Neural cell (in vitro differentiated cells): ENCODE data around the gene ZFY. TPM values are rescaled to one million over a fixed set of nuclear protein-coding genes. Genes with fewer than 3 reads are reported as not detected.

Experiments used
- H2AFZ ChIP-seq: fragments of 200-600, 300-800 bp; sonication (generic), shearing (Covaris generic); 2 replicates; pipeline ENCODE4 v1.6.0; 2014; ENCODE audit warnings: low read depth, mild to moderate bottlenecking, antibody characterized with exemption, low read length, moderate library complexity
- H3F3A ChIP-seq: fragments of 200-600 bp; shearing (Covaris generic); 2 replicates; pipeline ENCODE4 v1.6.1; 2016; ENCODE audit warnings: mild to moderate bottlenecking, moderate library complexity, mixed read lengths, antibody characterized with exemption, low read length; ENCODE audit not compliant: insufficient read depth, poor library complexity, severe bottlenecking
- H3K27ac ChIP-seq: fragments of 200-600, 300-800 bp; sonication (generic), shearing (Covaris generic); 2 replicates; pipeline ENCODE4 v1.5.1; 2014; ENCODE audit warnings: mild to moderate bottlenecking, low read length, moderate library complexity
- H3K27me3 ChIP-seq: fragments of 300-800, 200-600 bp; sonication (generic), shearing (Covaris generic); 2 replicates; pipeline ENCODE4 v1.6.0; 2014; ENCODE audit warnings: mild to moderate bottlenecking, low read depth, low read length, moderate library complexity; ENCODE audit not compliant: insufficient read depth
- H3K36me3 ChIP-seq: fragments of 300-800, 200-600 bp; sonication (generic), shearing (Covaris generic); 2 replicates; pipeline ENCODE4 v1.5.1; 2014; ENCODE audit warnings: mild to moderate bottlenecking, antibody characterized with exemption, low read length, moderate library complexity; ENCODE audit not compliant: insufficient read depth
- H3K4me2 ChIP-seq: fragments of 300-800, 200-600 bp; sonication (generic), shearing (Covaris generic); 2 replicates; pipeline ENCODE4 v1.6.0; 2014; ENCODE audit warnings: mild to moderate bottlenecking, low read length
- H3K4me3 ChIP-seq: fragments of 300-800, 200-600 bp; sonication (generic), shearing (Covaris generic); 2 replicates; pipeline ENCODE4 v1.5.1; 2014; ENCODE audit warnings: mild to moderate bottlenecking, low read length, moderate library complexity
- H3K79me2 ChIP-seq: fragments of 200-600 bp; shearing (Covaris generic); replicated peaks from 2 replicates; pipeline ENCODE4 v1.6.0; 2014; ENCODE audit warnings: mild to moderate bottlenecking, low read length, moderate library complexity; ENCODE audit not compliant: insufficient read depth
- H3K9ac ChIP-seq: fragments of 300-800, 200-600 bp; sonication (generic), shearing (Covaris generic); 2 replicates; pipeline ENCODE4 v1.6.1; 2016; ENCODE audit warnings: mild to moderate bottlenecking, low read length, mixed read lengths
- H3K9me2 ChIP-seq: fragments of 200-600 bp; shearing (Covaris generic); 2 replicates; pipeline ENCODE4 v1.6.1; 2016; ENCODE audit warnings: mild to moderate bottlenecking, low read length, mixed read lengths; ENCODE audit not compliant: insufficient read depth
- H3K9me3 ChIP-seq: fragments of 200-600, 300-800 bp; sonication (generic), shearing (Covaris generic); 2 replicates; pipeline ENCODE4 v1.6.1; 2016; ENCODE audit warnings: mild to moderate bottlenecking, mixed run types, low read length, moderate library complexity, mixed read lengths
- H4K20me1 ChIP-seq: fragments of 200-600 bp; shearing (Covaris generic); 2 replicates; pipeline ENCODE4 v1.6.1; 2016; ENCODE audit warnings: mild to moderate bottlenecking, mixed run types; ENCODE audit not compliant: insufficient read depth
- EP300 ChIP-seq: fragments of 450-650 bp; conservative IDR thresholded peaks from 2 replicates; pipeline ENCODE4 v1.6.1; 2014; ENCODE audit warnings: antibody characterized with exemption, mild to moderate bottlenecking, moderate library complexity; ENCODE audit not compliant: poor library complexity, severe bottlenecking
- EZH2 ChIP-seq: fragments of 200-600, 300-800 bp; shearing (Covaris generic), sonication (generic); IDR thresholded peaks from 2 replicates; pipeline ENCODE4 v1.6.1; 2014; ENCODE audit warnings: antibody characterized with exemption, low read length, borderline replicate concordance, mild to moderate bottlenecking; ENCODE audit not compliant: insufficient read depth, poor library complexity, severe bottlenecking
- MXI1 ChIP-seq: fragments of 450-650 bp; conservative IDR thresholded peaks from 2 replicates; pipeline ENCODE4 v1.6.1; 2014; ENCODE audit warnings: antibody characterized with exemption, mild to moderate bottlenecking; ENCODE audit not compliant: poor library complexity, severe bottlenecking
- POLR2AphosphoS5 ChIP-seq: IDR thresholded peaks from 2 replicates; pipeline ENCODE4 v1.6.1; 2012
- RAD21 ChIP-seq: fragments of 450-650 bp; conservative IDR thresholded peaks from 2 replicates; pipeline ENCODE4 v1.6.1; 2014; ENCODE audit warnings: antibody characterized with exemption, mild to moderate bottlenecking, moderate library complexity
- SMC3 ChIP-seq: fragments of 450-650 bp; conservative IDR thresholded peaks from 2 replicates; pipeline ENCODE4 v1.6.1; 2014; ENCODE audit warnings: antibody characterized with exemption, mild to moderate bottlenecking, moderate library complexity; ENCODE audit not compliant: poor library complexity
- TAF1 ChIP-seq: IDR thresholded peaks from 2 replicates; pipeline ENCODE4 v1.6.1; 2012; ENCODE audit warnings: low read depth
- polyA plus RNA-seq: library from polyadenylated mRNA; depleted of rRNA; stranded (reverse); fragments of >200 nt; gene quantifications from 2 replicates; pipeline ENCODE4 v1.2.3, GENCODE V29; 2014
- TF ChIP-seq, protein P1 (sequence below): IDR thresholded peaks from 2 replicates; pipeline ENCODE4 v1.6.1; 2012; ENCODE audit warnings: borderline replicate concordance
- TF ChIP-seq, protein P2 (sequence below): fragments of 450-650 bp; IDR thresholded peaks from 2 replicates; pipeline ENCODE4 v1.5.1; 2014; ENCODE audit warnings: antibody characterized with exemption, mild to moderate bottlenecking, moderate library complexity; ENCODE audit not compliant: poor library complexity, severe bottlenecking

Gene ZFY
- polyA plus RNA-seq, 1 donor from 2014 or later: 15.5 TPM

DNA sequence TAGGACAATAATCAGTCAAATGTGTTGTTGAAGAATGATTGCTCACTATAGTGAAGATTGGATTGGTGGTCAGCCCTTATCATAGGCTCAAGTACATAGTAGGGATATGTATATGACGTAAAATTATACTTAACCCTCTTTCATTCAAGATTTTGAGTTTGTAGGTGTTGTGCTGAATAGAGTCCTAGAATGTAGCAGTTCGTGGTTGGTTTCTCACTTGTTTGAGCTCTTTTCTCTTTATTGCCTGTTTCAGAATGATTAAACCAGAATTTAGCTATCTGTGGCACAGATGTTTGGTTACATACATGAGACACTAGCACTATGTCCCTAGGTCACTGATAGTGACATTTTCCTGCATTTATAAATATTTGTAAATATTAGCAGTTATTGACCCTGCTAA lies 15.5 kb downstream of the ZFY start:
- H3F3A ChIP-seq: no peaks in the 10 kb centered on the region
- no peaks in the 10 kb centered on the region for H3K36me3 ChIP-seq
- no peaks in the 10 kb centered on the region for H3K9me2 ChIP-seq
- TF ChIP-seq EP300: no peak
- no peak for TF ChIP-seq EZH2
- no peak for TF ChIP-seq SMC3
- H3K4me2 ChIP-seq: no peak overlapping the region
- no peaks in the 10 kb centered on the region for H4K20me1 ChIP-seq
- H3K9ac ChIP-seq: no peak overlapping the region
- no peak overlapping the region for H2AFZ ChIP-seq
- no peaks in the 10 kb centered on the region for H3K9me3 ChIP-seq
- H3K27ac ChIP-seq: no peak overlapping the region
- H3K4me3 ChIP-seq: no peak overlapping the region
- H3K27me3 ChIP-seq: no peaks in the 10 kb centered on the region
- peaks cover 30% of the 10 kb centered on the region for H3K79me2 ChIP-seq

DNA sequence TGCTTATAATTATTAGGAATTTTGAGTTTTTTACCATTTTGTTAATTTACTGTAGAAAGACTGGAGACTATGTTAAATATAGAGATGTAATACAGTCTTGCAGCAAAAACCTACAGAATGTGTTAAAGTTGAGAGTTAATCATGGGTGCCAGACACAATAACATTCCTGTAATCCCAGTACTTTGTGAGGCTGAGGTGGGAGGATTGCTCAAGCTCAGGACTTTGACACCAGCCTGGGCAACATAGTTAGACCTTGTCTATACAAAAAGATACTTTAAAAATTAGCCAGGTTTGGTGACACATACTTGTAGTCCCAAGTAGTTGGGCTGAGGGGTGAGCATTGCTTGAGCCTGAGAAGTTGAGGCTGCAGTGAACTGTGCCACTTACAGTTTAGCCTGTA lies 17.7 kb downstream of the ZFY start:
- TF ChIP-seq, protein P1, sequence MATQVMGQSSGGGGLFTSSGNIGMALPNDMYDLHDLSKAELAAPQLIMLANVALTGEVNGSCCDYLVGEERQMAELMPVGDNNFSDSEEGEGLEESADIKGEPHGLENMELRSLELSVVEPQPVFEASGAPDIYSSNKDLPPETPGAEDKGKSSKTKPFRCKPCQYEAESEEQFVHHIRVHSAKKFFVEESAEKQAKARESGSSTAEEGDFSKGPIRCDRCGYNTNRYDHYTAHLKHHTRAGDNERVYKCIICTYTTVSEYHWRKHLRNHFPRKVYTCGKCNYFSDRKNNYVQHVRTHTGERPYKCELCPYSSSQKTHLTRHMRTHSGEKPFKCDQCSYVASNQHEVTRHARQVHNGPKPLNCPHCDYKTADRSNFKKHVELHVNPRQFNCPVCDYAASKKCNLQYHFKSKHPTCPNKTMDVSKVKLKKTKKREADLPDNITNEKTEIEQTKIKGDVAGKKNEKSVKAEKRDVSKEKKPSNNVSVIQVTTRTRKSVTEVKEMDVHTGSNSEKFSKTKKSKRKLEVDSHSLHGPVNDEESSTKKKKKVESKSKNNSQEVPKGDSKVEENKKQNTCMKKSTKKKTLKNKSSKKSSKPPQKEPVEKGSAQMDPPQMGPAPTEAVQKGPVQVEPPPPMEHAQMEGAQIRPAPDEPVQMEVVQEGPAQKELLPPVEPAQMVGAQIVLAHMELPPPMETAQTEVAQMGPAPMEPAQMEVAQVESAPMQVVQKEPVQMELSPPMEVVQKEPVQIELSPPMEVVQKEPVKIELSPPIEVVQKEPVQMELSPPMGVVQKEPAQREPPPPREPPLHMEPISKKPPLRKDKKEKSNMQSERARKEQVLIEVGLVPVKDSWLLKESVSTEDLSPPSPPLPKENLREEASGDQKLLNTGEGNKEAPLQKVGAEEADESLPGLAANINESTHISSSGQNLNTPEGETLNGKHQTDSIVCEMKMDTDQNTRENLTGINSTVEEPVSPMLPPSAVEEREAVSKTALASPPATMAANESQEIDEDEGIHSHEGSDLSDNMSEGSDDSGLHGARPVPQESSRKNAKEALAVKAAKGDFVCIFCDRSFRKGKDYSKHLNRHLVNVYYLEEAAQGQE: no peak
- TF ChIP-seq SMC3 (no peak), MXI1 (no peak), RAD21 (no peak), EZH2 (no peak), POLR2AphosphoS5 (no peak), TAF1 (no peak), EP300 (no peak)
- TF ChIP-seq, protein P2, sequence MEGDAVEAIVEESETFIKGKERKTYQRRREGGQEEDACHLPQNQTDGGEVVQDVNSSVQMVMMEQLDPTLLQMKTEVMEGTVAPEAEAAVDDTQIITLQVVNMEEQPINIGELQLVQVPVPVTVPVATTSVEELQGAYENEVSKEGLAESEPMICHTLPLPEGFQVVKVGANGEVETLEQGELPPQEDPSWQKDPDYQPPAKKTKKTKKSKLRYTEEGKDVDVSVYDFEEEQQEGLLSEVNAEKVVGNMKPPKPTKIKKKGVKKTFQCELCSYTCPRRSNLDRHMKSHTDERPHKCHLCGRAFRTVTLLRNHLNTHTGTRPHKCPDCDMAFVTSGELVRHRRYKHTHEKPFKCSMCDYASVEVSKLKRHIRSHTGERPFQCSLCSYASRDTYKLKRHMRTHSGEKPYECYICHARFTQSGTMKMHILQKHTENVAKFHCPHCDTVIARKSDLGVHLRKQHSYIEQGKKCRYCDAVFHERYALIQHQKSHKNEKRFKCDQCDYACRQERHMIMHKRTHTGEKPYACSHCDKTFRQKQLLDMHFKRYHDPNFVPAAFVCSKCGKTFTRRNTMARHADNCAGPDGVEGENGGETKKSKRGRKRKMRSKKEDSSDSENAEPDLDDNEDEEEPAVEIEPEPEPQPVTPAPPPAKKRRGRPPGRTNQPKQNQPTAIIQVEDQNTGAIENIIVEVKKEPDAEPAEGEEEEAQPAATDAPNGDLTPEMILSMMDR: no peak
- Histone ChIP-seq H3F3A (no peaks in the 10 kb centered on the region), H3K27ac (no peak overlapping the region)

DNA sequence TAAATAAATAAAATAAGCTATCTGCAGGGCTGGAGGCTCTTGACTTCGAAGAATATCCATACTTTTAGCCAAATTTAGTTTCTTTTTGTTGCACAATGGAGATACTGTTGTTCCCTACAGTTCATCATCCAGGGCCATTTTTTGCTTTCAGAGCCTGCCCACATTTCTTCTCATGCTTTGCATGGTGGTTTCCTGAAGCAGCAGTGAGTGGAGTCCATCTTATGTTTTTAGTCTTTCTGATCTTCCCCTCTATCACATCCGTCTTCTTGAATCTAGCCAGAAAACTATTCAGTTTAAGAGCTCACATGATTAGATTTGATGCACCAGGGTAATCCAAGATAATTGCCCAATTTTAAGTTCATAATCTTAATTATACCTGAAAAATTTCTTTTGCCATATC lies 19.6 kb downstream of the ZFY start:
- no peaks in the 10 kb centered on the region for H3F3A ChIP-seq
- no peaks in the 10 kb centered on the region for H3K27me3 ChIP-seq
- no peak overlapping the region for H3K4me3 ChIP-seq
- H3K9me2 ChIP-seq: no peaks in the 10 kb centered on the region
- no peak overlapping the region for H3K9ac ChIP-seq
- TF ChIP-seq, protein P1: no peak
- TF ChIP-seq, protein P2: no peak
- TF ChIP-seq EP300: no peak
- no peaks in the 10 kb centered on the region for H3K9me3 ChIP-seq
- H3K36me3 ChIP-seq: no peaks in the 10 kb centered on the region
- H4K20me1 ChIP-seq: no peaks in the 10 kb centered on the region
- no peak overlapping the region for H3K4me2 ChIP-seq
- H3K27ac ChIP-seq: no peak overlapping the region
- no peak overlapping the region for H2AFZ ChIP-seq
- peaks cover 6% of the 10 kb centered on the region for H3K79me2 ChIP-seq

More for the DNA sequence above, 17.7 kb downstream of the ZFY start:
- no peaks in the 10 kb centered on the region for H3K27me3 ChIP-seq
- peaks cover 19% of the 10 kb centered on the region for H3K79me2 ChIP-seq
- H3K36me3 ChIP-seq: no peaks in the 10 kb centered on the region
- H4K20me1 ChIP-seq: no peaks in the 10 kb centered on the region
- no peaks in the 10 kb centered on the region for H3K9me2 ChIP-seq
- H3K4me3 ChIP-seq: no peak overlapping the region
- H3K9me3 ChIP-seq: no peaks in the 10 kb centered on the region
- H2AFZ ChIP-seq: no peak overlapping the region
- no peak overlapping the region for H3K4me2 ChIP-seq
- H3K9ac ChIP-seq: no peak overlapping the region
